GM11168 (cell line): ENCODE results near the gene SYPL2.

Experiments
- in situ Hi-C: fragments of 300-500 bp; cut with MboI; formaldehyde crosslinking; loops from one replicate; pipeline ENCODE4 v1.12.0; 2022; ENCODE audit warnings: low sequenced_read_pairs; ENCODE audit not compliant: unreplicated experiment

Gene SYPL2

GRCh38 chr1:109490029-109490933, 23.9 kb downstream of the SYPL2 start:
- in situ Hi-C loops, result no loop called here

DNA sequence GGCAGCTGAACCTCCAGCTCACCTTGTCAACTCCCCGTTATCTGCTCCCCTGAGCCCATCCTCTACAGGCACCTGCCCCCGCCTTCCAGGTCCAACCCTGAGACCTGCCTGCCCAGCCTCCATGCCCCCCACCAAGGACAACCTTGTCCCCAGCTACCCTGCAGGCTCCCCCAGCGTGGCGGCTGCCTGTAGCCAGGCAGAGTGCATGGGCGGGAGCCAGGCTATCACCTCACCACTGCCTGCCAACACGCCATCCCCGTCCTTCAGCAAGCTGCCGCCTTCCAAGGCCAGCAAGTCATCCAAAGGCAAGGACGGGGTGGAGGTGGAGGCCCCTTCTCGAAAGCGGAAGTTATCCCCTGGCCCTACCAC, 24.6 kb downstream of the SYPL2 start:
- in situ Hi-C loops, result no loop called here

GRCh38 chr1:109491372-109491771, 25.0 kb downstream of the SYPL2 start:
- in situ Hi-C loops, result no loop called here

- in situ Hi-C loops, result no loop called here
Observed at GRCh38 chr1:109492779-109493178, 26.4 kb downstream of the SYPL2 start.

- in situ Hi-C loops, result no loop called here
Observed at GRCh38 chr1:109493227-109493626, 26.9 kb downstream of the SYPL2 start.

DNA sequence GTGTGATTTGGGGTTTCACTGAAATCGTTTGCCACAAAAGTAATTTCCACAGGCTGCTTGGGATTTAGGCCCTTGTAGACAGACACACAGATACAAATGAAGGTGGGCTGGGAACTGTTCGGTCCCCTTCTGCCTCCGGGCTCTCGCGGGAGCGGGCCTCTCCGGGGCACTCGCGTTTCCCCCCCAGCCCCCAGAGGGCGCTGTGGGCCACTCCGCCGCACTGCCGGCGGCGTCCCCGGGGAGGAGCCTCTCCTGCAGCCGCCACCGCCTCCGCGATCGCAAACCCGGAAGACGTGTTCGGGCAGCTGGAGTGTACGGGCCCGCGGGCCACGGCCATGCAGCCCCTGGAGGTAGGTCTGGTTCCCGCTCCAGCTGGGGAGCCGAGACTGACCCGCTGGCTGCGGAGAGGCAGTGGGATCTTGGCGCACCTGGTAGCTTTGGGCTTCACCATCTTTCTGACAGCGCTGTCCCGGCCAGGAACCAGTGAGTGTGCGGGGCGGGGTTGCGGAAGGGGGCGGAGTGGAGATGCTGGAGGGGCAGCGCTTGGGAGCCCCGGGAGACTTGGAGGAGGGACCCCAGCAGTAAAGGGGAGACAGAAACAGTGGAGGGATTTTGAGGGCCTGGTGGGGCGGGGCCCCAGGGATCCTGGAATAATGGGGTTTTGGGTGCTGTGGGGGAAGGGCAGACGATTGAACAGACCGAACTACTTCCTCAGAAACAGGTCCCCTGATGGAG, 27.6 kb downstream of the SYPL2 start, which contains the start of gene CYB561D1:
CYB561D1 (plus strand) TSS at position 290 of the 735 bp plus-strand sequence; CDS start at position 336, 46 bp downstream.
- in situ Hi-C loops, result no loop called here

DNA sequence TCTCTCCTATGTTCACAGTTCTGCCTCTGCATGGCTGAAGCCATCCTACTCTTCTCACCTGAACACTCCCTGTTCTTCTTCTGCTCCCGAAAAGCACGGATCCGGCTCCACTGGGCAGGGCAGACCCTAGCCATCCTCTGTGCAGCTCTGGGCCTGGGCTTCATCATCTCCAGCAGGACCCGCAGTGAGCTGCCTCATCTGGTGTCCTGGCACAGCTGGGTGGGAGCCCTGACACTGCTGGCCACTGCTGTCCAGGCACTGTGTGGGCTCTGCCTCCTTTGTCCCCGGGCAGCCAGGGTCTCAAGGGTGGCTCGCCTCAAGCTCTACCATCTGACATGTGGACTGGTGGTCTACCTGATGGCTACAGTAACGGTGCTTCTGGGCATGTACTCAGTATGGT, 29.4 kb downstream of the SYPL2 start:
- in situ Hi-C loops, result loop anchor here (5.0 kb wide), 1 partner anchor 37 kb away; no protein-coding TSS in a partner anchor

GRCh38 chr1:109497449-109498160, 31.3 kb downstream of the SYPL2 start:
- in situ Hi-C loops, result loop anchor here (5.0 kb wide), 1 partner anchor 35 kb away; no protein-coding TSS in a partner anchor

- in situ Hi-C loops, result loop anchor here (5.0 kb wide), 1 partner anchor 34 kb away; no protein-coding TSS in a partner anchor
Observed at GRCh38 chr1:109498161-109498801, 31.9 kb downstream of the SYPL2 start.

GRCh38 chr1:109499081-109499480, 32.7 kb downstream of the SYPL2 start:
- in situ Hi-C loops, result loop anchor here (5.0 kb wide), 1 partner anchor 33 kb away; no protein-coding TSS in a partner anchor

- in situ Hi-C loops, result loop anchor here (5.0 kb wide), 1 partner anchor 32 kb away; no protein-coding TSS in a partner anchor
Observed at GRCh38 chr1:109499661-109500536, 33.6 kb downstream of the SYPL2 start.

- in situ Hi-C loops, result no loop called here
Observed at GRCh38 chr1:109500941-109501381, 34.6 kb downstream of the SYPL2 start.

- in situ Hi-C loops, result no loop called here
Observed at GRCh38 chr1:109501644-109502363, 35.5 kb downstream of the SYPL2 start.

- in situ Hi-C loops, result no loop called here
Observed at GRCh38 chr1:109502364-109502851, 36.1 kb downstream of the SYPL2 start.

GRCh38 chr1:109503935-109504334, 37.6 kb downstream of the SYPL2 start:
- in situ Hi-C loops, result no loop called here

DNA sequence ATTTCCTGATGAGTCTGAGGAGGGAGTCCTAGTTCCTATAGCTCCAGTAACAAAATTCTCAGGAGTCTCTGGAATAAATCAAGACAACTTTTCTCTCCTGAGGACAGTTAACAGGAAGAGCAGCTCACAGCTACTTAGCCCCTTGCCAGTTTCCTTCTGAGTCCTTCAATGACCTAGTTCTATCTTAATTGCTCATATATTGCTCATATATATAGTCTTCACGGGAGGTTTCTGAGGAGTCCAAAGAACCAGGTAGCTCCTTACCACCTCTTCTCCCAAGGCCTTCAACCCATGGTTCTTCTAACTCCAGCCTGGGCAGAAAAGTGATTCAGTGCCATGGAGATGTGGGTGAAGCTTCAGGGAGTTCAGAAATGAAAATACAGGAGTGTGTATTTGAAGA, 38.6 kb downstream of the SYPL2 start:
- in situ Hi-C loops, result no loop called here

DNA sequence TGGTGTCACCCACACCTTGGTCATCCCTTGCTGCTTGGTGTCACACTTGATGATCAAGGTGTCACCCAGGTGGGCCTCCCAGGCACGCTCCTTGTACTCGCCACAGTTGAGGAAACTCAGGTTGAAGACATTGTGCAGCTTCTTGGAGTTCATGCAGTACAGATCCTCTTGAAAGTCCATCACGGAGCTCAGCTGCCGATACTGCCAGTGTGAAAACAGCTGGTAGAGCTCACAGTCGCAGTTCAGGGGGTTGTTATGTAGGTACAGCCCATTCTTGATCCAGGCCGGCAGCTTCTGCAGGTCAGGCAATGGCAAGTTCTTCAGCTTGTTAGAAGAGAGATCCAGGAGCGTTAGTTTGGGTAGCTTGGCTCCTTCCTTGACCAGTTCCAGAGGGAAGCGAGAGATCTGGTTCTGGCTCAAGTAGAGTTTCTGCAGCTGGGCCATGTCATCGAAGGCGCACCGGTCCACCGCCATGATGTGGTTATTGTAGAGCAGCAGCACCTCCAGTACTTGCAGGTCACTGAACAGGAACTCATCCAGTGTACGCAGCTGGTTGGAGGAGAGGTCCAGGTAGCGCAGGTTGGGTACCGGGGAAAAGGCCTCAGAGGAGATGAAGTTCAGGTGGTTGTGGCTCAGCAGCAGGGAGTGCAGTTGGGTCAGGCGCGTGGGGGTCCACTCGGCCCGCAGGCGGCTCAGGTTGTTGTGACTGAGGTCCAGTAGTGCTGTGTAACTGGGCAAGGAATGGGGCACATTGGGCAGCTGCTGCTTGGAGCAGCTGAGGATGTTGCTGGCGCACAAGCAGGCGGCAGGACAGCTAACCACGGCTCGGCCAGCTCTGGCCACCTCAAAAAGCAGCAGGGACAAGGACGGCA, 41.9 kb downstream of the SYPL2 start:
- in situ Hi-C loops, result no loop called here
